ENCODE data around the gene HLCS. TPM values are rescaled to one million over a fixed set of nuclear protein-coding genes. Genes with fewer than 3 reads are reported as not detected.

HLCS gene
- total and polyA plus RNA-seq, 2 of the 4 experiments (the other 2 are of a cell fraction), result 10.6 to 21.0 TPM

DNA sequence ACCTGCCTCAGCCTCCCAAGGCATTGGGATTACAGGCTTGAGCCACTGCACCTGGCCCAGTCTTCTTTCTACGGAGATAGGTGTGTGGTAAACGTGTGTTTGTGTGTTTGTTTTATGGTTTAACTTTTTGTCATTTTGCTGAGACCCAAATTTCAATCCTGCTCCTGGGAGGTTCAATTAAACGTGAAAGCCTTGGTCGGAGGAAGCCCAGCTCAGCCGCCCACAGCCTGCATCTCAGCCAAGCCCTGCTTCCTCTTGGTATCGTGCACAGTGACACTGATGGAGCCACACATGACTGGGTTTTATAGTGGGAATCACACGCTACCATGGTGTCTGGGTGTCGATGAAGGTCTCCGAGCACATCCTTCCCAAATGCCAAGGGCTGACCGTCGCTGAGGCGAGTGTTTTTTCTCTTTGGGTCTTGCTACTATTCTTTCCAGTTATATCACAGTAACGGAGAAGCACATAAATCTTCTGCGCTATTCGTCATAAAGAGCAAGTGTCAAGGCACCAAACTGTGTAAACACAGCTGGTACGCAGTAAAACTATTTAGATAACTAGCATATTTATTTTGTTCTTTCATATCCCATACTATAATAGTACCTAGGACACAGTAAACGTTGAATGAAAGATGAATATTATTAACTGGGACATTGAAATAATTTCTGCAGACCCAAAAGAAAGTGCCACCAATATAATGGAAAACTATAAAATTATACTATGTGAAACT lies 39.3 kb downstream of the HLCS start:
- TF ChIP-seq CHD1 (IDR thresholded peaks at IDR 0.05; ENCODE audit: low read depth, low read length) (no peak), FOS (IDR thresholded peaks at IDR 0.05; ENCODE audit: low read depth, low read length) (0 out of 2 replicates have a peak, but pooled peaks have one; percentile 6), CEBPB (IDR thresholded peaks at IDR 0.05; ENCODE audit: low read depth, low read length) (no peak), RAD21 (IDR thresholded peaks at IDR 0.05; ENCODE audit: low read length) (no peak), MAFK (IDR thresholded peaks at IDR 0.05; ENCODE audit: low read depth, low read length) (no peak), RFX5 (IDR thresholded peaks at IDR 0.05; ENCODE audit: low read depth, low read length) (0 out of 2 replicates have a peak, but pooled peaks have one; percentile 11), POLR2A (IDR thresholded peaks at IDR 0.05; ENCODE audit: low read depth, low read length) (no peak)
- TF ChIP-seq, protein P1, sequence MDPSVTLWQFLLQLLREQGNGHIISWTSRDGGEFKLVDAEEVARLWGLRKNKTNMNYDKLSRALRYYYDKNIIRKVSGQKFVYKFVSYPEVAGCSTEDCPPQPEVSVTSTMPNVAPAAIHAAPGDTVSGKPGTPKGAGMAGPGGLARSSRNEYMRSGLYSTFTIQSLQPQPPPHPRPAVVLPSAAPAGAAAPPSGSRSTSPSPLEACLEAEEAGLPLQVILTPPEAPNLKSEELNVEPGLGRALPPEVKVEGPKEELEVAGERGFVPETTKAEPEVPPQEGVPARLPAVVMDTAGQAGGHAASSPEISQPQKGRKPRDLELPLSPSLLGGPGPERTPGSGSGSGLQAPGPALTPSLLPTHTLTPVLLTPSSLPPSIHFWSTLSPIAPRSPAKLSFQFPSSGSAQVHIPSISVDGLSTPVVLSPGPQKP (IDR thresholded peaks at IDR 0.05; ENCODE audit: borderline replicate concordance, low read depth, low read length), result no peak
- TF ChIP-seq, protein P2, sequence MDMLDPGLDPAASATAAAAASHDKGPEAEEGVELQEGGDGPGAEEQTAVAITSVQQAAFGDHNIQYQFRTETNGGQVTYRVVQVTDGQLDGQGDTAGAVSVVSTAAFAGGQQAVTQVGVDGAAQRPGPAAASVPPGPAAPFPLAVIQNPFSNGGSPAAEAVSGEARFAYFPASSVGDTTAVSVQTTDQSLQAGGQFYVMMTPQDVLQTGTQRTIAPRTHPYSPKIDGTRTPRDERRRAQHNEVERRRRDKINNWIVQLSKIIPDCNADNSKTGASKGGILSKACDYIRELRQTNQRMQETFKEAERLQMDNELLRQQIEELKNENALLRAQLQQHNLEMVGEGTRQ (IDR thresholded peaks at IDR 0.05; ENCODE audit: low read depth, low read length), result no peak
- CTCF ChIA-PET, result interaction anchor here (0.6 to 1.6 kb wide), 6 partner anchors 10 to 424 kb away, joined by 3 to 5 read pairs (median 4); no protein-coding TSS in a partner anchor
- Histone ChIP-seq H3K4me2 (ENCODE audit: low read depth, low read length) (peak overlapping the region; percentile 77), H3K9ac (ENCODE audit: low read depth, low read length) (no peak overlapping the region), H2AFZ (replicated peaks; ENCODE audit: low read length, poor library complexity) (peak overlapping the region; percentile 47), H4K5ac (ENCODE audit: low read depth, low read length) (peak overlapping the region; percentile 46), H2BK20ac (ENCODE audit: low read depth, low read length) (peak overlapping the region; percentile 58), H3K27me3 (ENCODE audit: control insufficient read depth, insufficient read depth, low read length) (no peaks in the 10 kb centered on the region), H4K20me1 (ENCODE audit: insufficient read depth, low read length) (peaks cover 3% of the 10 kb centered on the region; the same call in 1 of the 2 replicates), H2BK120ac (ENCODE audit: low read depth, low read length) (peak overlapping the region; percentile 74), H3K56ac (ENCODE audit: extremely low read depth, insufficient read depth, low read length) (no peak overlapping the region), H3K79me1 (ENCODE audit: low read depth in 1 of 2, low read length in 2 of 2) (peaks cover 0 to 14% of the 10 kb centered on the region in 2 experiments; a peak in 2 of 4 replicates), H3K27ac (ENCODE audit: insufficient read depth, low read length) (peak overlapping the region; percentile 46), H3K9me1 (ENCODE audit: insufficient read depth, low read length) (peaks cover 3% of the 10 kb centered on the region; the same call in 1 of the 2 replicates), H3K9me3 (ENCODE audit: control insufficient read depth, insufficient read depth, low read length) (no peaks in the 10 kb centered on the region), H2AK9ac (replicated peaks; ENCODE audit: low read depth, low read length, poor library complexity) (no peak overlapping the region), H3K23ac (ENCODE audit: low read depth, low read length) (peak overlapping the region; percentile 76; the same call in 1 of the 2 replicates), H2AK5ac (ENCODE audit: low read depth, low read length) (peak overlapping the region; percentile 59; the same call in 1 of the 2 replicates), H3K4me1 (ENCODE audit: control insufficient read depth, insufficient read depth, low read length) (peaks cover 10% of the 10 kb centered on the region), H4K8ac (ENCODE audit: low read depth in 2 of 2, low read length in 2 of 2) (peak overlapping the region in 1 of 2 experiments; percentile 38; a peak in 1 of 4 replicates), H3K36me3 (ENCODE audit: control insufficient read depth, insufficient read depth, low read length) (no peaks in the 10 kb centered on the region), H3K14ac (replicated peaks; ENCODE audit: low read depth, low read length) (peak overlapping the region; percentile 41), H2BK15ac (ENCODE audit: low read depth, low read length) (peak overlapping the region; percentile 29; the same call in 1 of the 3 replicates), H2BK5ac (ENCODE audit: low read depth, low read length, poor library complexity, severe bottlenecking) (peak overlapping the region; percentile 42), H3K4ac (ENCODE audit: low read depth, low read length) (peak overlapping the region; percentile 74), H3K18ac (ENCODE audit: low read depth, low read length) (peak overlapping the region; percentile 37), H4K91ac (ENCODE audit: insufficient read depth, low read depth, low read length) (peak overlapping the region; percentile 61), H3K4me3 (ENCODE audit: insufficient read depth, low read depth, low read length) (no peak overlapping the region)
- peak; percentile 83 for DNase-seq
- no TSS peak for BruUV-seq (replicated peaks)
- in situ Hi-C loops (cut with MboI; ENCODE audit: low sequenced_read_pairs) (loop anchor here (5.0 kb wide), 3 partner anchors 185 to 505 kb away; no protein-coding TSS in a partner anchor), dilution Hi-C loops (cut with HindIII; ENCODE audit: low sequenced_read_pairs, unreplicated experiment) (no loop called here), intact Hi-C loops (cut with micrococcal nuclease) (loop anchor here (1.0 to 2.0 kb wide), 4 partner anchors 265 to 506 kb away; no protein-coding TSS in a partner anchor)
- WGBS, 2 experiments (ENCODE audit: extremely low coverage in 2 of 2, insufficient read length in 1 of 2), result 27% methylated on average over 5 of the region's 17 CpGs; no CpG with 5 or more reads in 1 of the 2 experiments
- ATAC-seq (ENCODE audit: low read depth), result peak; percentile 50
- POLR2A ChIA-PET (ENCODE audit: unreplicated experiment), result no interaction called here

Measured in IMR-90 (cell line).